WTC11 (cell line): ENCODE results near the gene LRTM1.

Experiments used
- CREM ChIP-seq: sonication (generic); formaldehyde crosslinking; IDR thresholded peaks from 2 replicates; pipeline ENCODE4 v1.8.1; 2022; ENCODE audit warnings: mild to moderate bottlenecking, missing genetic modification reagents, moderate library complexity
- CTCF ChIP-seq: fragments of 200-600 bp; IDR thresholded peaks from 2 replicates; pipeline ENCODE4 v1.8.0; 2022; ENCODE audit warnings: antibody characterized with exemption
- E2F4 ChIP-seq: sonication (generic); formaldehyde crosslinking; IDR thresholded peaks from 2 replicates; pipeline ENCODE4 v1.8.1; 2022; ENCODE audit warnings: low read depth, mild to moderate bottlenecking, moderate library complexity, missing genetic modification reagents, borderline replicate concordance
- FOXJ3 ChIP-seq: sonication (generic); formaldehyde crosslinking; IDR thresholded peaks from 2 replicates; pipeline ENCODE4 v1.9.0; 2021; ENCODE audit warnings: missing genetic modification reagents, mild to moderate bottlenecking, borderline replicate concordance
- JUN ChIP-seq: sonication (generic); formaldehyde crosslinking; IDR thresholded peaks from 2 replicates; pipeline ENCODE4 v1.8.0; 2023; ENCODE audit warnings: mild to moderate bottlenecking, missing genetic modification reagents
- MAX ChIP-seq: sonication (generic); formaldehyde crosslinking; IDR thresholded peaks from 2 replicates; pipeline ENCODE4 v1.8.0; 2022; ENCODE audit warnings: mild to moderate bottlenecking, missing genetic modification reagents
- MYBL2 ChIP-seq: sonication (generic); formaldehyde crosslinking; IDR thresholded peaks from 2 replicates; pipeline ENCODE4 v1.8.1; 2023; ENCODE audit warnings: mild to moderate bottlenecking, moderate library complexity, missing genetic modification reagents
- NFATC4 ChIP-seq: fragments of 250-450 bp; sonication (Bioruptor Pico); IDR thresholded peaks from 2 replicates; pipeline ENCODE4 v1.9.0; 2021; ENCODE audit warnings: mild to moderate bottlenecking
- NR3C1 ChIP-seq: sonication (generic); formaldehyde crosslinking; conservative IDR thresholded peaks from 2 replicates; pipeline ENCODE4 v1.8.1; 2023; ENCODE audit warnings: low read depth, mild to moderate bottlenecking, missing genetic modification reagents
- RELA ChIP-seq: sonication (generic); formaldehyde crosslinking; IDR thresholded peaks from 2 replicates; pipeline ENCODE4 v1.8.1; 2022; ENCODE audit warnings: missing genetic modification reagents, mild to moderate bottlenecking, borderline replicate concordance
- SMAD3 ChIP-seq: sonication (generic); formaldehyde crosslinking; IDR thresholded peaks from 2 replicates; pipeline ENCODE4 v1.8.0; 2022; ENCODE audit warnings: missing genetic modification reagents, mild to moderate bottlenecking, borderline replicate concordance
- SP1 ChIP-seq: sonication (generic); formaldehyde crosslinking; conservative IDR thresholded peaks from 2 replicates; pipeline ENCODE4 v1.8.1; 2022; ENCODE audit warnings: missing genetic modification reagents
- TP53 ChIP-seq: sonication (generic); formaldehyde crosslinking; IDR thresholded peaks from 2 replicates; pipeline ENCODE4 v1.8.1; 2023; ENCODE audit warnings: mild to moderate bottlenecking, missing genetic modification reagents
- USF2 ChIP-seq: sonication (generic); formaldehyde crosslinking; IDR thresholded peaks from 2 replicates; pipeline ENCODE4 v1.8.1; 2023; ENCODE audit warnings: mild to moderate bottlenecking, missing genetic modification reagents, moderate library complexity

- TF ChIP-seq FOXJ3 (CRISPR knock-in tag) = no peak
- no peak for TF ChIP-seq TP53
- TF ChIP-seq CTCF = no peak; the same call in 1 of the 2 replicates
- TF ChIP-seq USF2 (CRISPR knock-in tag) = no peak
- TF ChIP-seq SMAD3 = no peak
- TF ChIP-seq E2F4 (CRISPR knock-in tag) = no peak
- TF ChIP-seq MAX (CRISPR knock-in tag) = no peak
- no peak for TF ChIP-seq SP1 (CRISPR knock-in tag)
- no peak for TF ChIP-seq NR3C1
- no peak for TF ChIP-seq RELA
- TF ChIP-seq CREM = no peak
- TF ChIP-seq MYBL2 = no peak
- TF ChIP-seq JUN (CRISPR knock-in tag) = no peak
- TF ChIP-seq NFATC4 (CRISPR knock-in tag) = no peak
Measured at GRCh38 chr3:54951405-54951804, 23.5 kb upstream of the LRTM1 start.
